GM23338 (cell line): ENCODE results near the gene SERPINE2. TPM values are rescaled to one million over a fixed set of nuclear protein-coding genes. Genes with fewer than 3 reads are reported as not detected.

Source experiments
- ATAC-seq: fragments of 200-7000 bp; cut with Tn5 transposase; 3 replicates; pipeline ENCODE4 v1.9.1; 2020
- DNase-seq: peaks from one replicate; pipeline ENCODE4 v3.0.0-alpha.2; 2015; ENCODE audit warnings: low spot score
- H2AFZ ChIP-seq: fragments of 200-600 bp; sonication (generic); 2 replicates; pipeline ENCODE4 v1.8.0; 2016; ENCODE audit warnings: antibody characterized with exemption, mild to moderate bottlenecking, moderate library complexity
- H3F3A ChIP-seq: fragments of 200-600 bp; sonication (generic); replicated peaks from 2 replicates; pipeline ENCODE4 v1.8.0; 2017; ENCODE audit warnings: antibody characterized with exemption, mixed run types, low read depth
- H3K27ac ChIP-seq: fragments of 200-600 bp; sonication (generic); 2 replicates; pipeline ENCODE4 v1.6.1; 2016; ENCODE audit warnings: low read depth
- H3K27me3 ChIP-seq: fragments of 200-600 bp; sonication (generic); 2 replicates; pipeline ENCODE4 v1.8.0; 2016; ENCODE audit warnings: mild to moderate bottlenecking, mixed run types, moderate library complexity; ENCODE audit not compliant: insufficient read depth
- H3K36me3 ChIP-seq: fragments of 200-600 bp; sonication (generic); 2 replicates; pipeline ENCODE4 v1.8.0; 2016; ENCODE audit warnings: mild to moderate bottlenecking; ENCODE audit not compliant: insufficient read depth
- H3K4me1 ChIP-seq: fragments of 200-600 bp; sonication (generic); 2 replicates; pipeline ENCODE4 v1.8.0; 2016; ENCODE audit warnings: mild to moderate bottlenecking, moderate library complexity; ENCODE audit not compliant: insufficient read depth
- H3K4me2 ChIP-seq: fragments of 200-600 bp; sonication (generic); 2 replicates; pipeline ENCODE4 v1.7.1; 2017; ENCODE audit warnings: mixed run types
- H3K4me3 ChIP-seq: fragments of 200-600 bp; sonication (generic); 2 replicates; pipeline ENCODE4 v1.6.1; 2016; ENCODE audit warnings: mixed run types
- H3K79me2 ChIP-seq: fragments of 200-600 bp; sonication (generic); replicated peaks from 2 replicates; pipeline ENCODE4 v1.8.0; 2017; ENCODE audit warnings: mild to moderate bottlenecking; ENCODE audit not compliant: insufficient read depth
- H3K9me2 ChIP-seq: fragments of 200-600 bp; sonication (generic); 2 replicates; pipeline ENCODE4 v1.8.0; 2017; ENCODE audit not compliant: insufficient read depth
- H4K20me1 ChIP-seq: fragments of 200-600 bp; sonication (generic); replicated peaks from 2 replicates; pipeline ENCODE4 v1.8.0; 2017; ENCODE audit warnings: mild to moderate bottlenecking; ENCODE audit not compliant: insufficient read depth
- H3K27ac Mint-ChIP-seq: 2 replicates; pipeline ENCODE4 v1.8.0; 2020; ENCODE audit warnings: inconsistent platforms, mild to moderate bottlenecking, moderate library complexity, mixed read lengths
- H3K27me3 Mint-ChIP-seq: 3 replicates; pipeline ENCODE4 v1.8.0; 2022; ENCODE audit warnings: low read depth, mild to moderate bottlenecking, moderate library complexity, mixed read lengths, inconsistent platforms; ENCODE audit not compliant: insufficient read depth, poor library complexity
- H3K36me3 Mint-ChIP-seq: 3 replicates; pipeline ENCODE4 v1.8.0; 2021; ENCODE audit warnings: low read depth, mild to moderate bottlenecking, inconsistent platforms, moderate library complexity, mixed read lengths
- H3K4me1 Mint-ChIP-seq: 3 replicates; pipeline ENCODE4 v1.8.0; 2020; ENCODE audit warnings: mild to moderate bottlenecking, inconsistent platforms, mixed read lengths
- H3K4me3 Mint-ChIP-seq: 3 replicates; pipeline ENCODE4 v1.8.0; 2021; ENCODE audit warnings: moderate library complexity, mild to moderate bottlenecking, inconsistent platforms, mixed read lengths
- H3K9me3 Mint-ChIP-seq: 3 replicates; pipeline ENCODE4 v1.8.0; 2020; ENCODE audit warnings: moderate library complexity, mild to moderate bottlenecking, inconsistent platforms, mixed read lengths
- CREB1 ChIP-seq: fragments of 250-450 bp; sonication (Bioruptor Pico); IDR thresholded peaks from 2 replicates; pipeline ENCODE4 v1.5.0; 2020; ENCODE audit warnings: low read depth, mild to moderate bottlenecking, moderate library complexity
- ETS1 ChIP-seq: IDR thresholded peaks from 2 replicates; pipeline ENCODE4 v1.6.1; 2016; ENCODE audit warnings: antibody characterized with exemption
- EZH2 ChIP-seq: fragments of 200-600 bp; sonication (generic); IDR thresholded peaks from one replicate; pipeline ENCODE4 v1.8.0; 2017; ENCODE audit warnings: antibody characterized with exemption, mild to moderate bottlenecking, low read depth; ENCODE audit not compliant: unreplicated experiment
- EZH2phosphoT487 ChIP-seq: fragments of 200-600 bp; sonication (generic); IDR thresholded peaks from one replicate; pipeline ENCODE4 v1.8.1; 2018; ENCODE audit warnings: antibody characterized with exemption; ENCODE audit not compliant: unreplicated experiment
- JUNB ChIP-seq: IDR thresholded peaks from one replicate; pipeline ENCODE4 v1.6.1; 2016; ENCODE audit warnings: antibody characterized with exemption; ENCODE audit not compliant: unreplicated experiment
- NANOG ChIP-seq: IDR thresholded peaks from 2 replicates; pipeline ENCODE4 v1.6.1; 2016; ENCODE audit warnings: antibody characterized with exemption, borderline replicate concordance
- POLR2AphosphoS5 ChIP-seq: IDR thresholded peaks from 2 replicates; pipeline ENCODE4 v1.6.1; 2016; ENCODE audit warnings: antibody characterized with exemption, low read depth
- STAT1 ChIP-seq: IDR thresholded peaks from one replicate; pipeline ENCODE4 v1.6.1; 2016; ENCODE audit warnings: antibody characterized with exemption; ENCODE audit not compliant: unreplicated experiment
- ZNF114 ChIP-seq: fragments of 250-450 bp; sonication (Bioruptor Pico); IDR thresholded peaks from 2 replicates; pipeline ENCODE4 v1.5.0; 2020; ENCODE audit warnings: mild to moderate bottlenecking, moderate library complexity
- ZNF331 ChIP-seq: fragments of 250-450 bp; sonication (Bioruptor Pico); IDR thresholded peaks from 2 replicates; pipeline ENCODE4 v1.5.0; 2020; ENCODE audit warnings: low read depth, mild to moderate bottlenecking, moderate library complexity
- ZNF462 ChIP-seq: fragments of 250-450 bp; sonication (Bioruptor Pico); IDR thresholded peaks from 2 replicates; pipeline ENCODE4 v1.5.0; 2020; ENCODE audit warnings: mild to moderate bottlenecking, moderate library complexity
- polyA plus RNA-seq: library from polyadenylated mRNA; unstranded; fragments of >200 nt; fragmentation: Nextera tagmentation; extraction: Ambion mirVana; gene quantifications from 2 replicates; pipeline ENCODE4 v1.2.1, GENCODE V29; 2016
- total RNA-seq: library from RNA; depleted of rRNA; stranded (reverse); fragments of >200 nt; shearing (Covaris generic); gene quantifications from 2 replicates; pipeline ENCODE4 v1.2.3, GENCODE V29; 2014
- TF ChIP-seq, protein P1 (sequence below), 2 experiments: fragments of 200-600 bp in 1 of 2; sonication (generic) in 1 of 2; conservative IDR thresholded peaks; 2 replicates each; pipeline versions ENCODE4 v1.5.1 to v1.6.1; 2016 to 2017; ENCODE audit warnings: antibody characterized with exemption in 2 of 2, low read depth in 2 of 2, mild to moderate bottlenecking in 2 of 2, moderate library complexity in 1 of 2
- TF ChIP-seq, protein P2 (sequence below): IDR thresholded peaks from one replicate; pipeline ENCODE4 v1.6.1; 2018; ENCODE audit warnings: antibody characterized with exemption; ENCODE audit not compliant: unreplicated experiment

The SERPINE2 gene
- total and polyA plus RNA-seq, 2 experiments from 2014 or later, result 38.6 to 44.2 TPM

DNA sequence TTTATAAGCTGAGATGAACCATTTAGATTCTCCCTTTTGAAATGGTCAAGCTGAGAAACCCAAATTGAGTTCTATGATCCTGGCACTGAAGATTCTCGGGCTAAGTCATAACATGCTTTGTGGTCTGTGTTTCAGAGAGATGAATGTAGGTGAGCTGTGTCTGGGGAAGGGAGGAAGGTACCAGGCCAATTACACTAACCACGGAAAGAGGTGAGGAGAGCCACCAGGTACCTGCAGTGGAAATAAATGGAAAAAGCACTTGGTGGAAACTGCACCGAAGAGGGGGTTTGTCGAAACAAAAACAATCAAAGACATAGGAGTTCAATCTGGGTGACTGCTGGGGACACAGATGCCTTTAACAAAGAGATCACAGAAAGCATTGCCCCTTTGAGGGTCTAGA, 82.8 kb downstream of the SERPINE2 start:
- Histone ChIP-seq H3K9me2 (no peaks in the 10 kb centered on the region), H3K4me1 (peaks cover 40% of the 10 kb centered on the region), H3F3A (no peaks in the 10 kb centered on the region), H3K4me3 (0 out of 2 replicates have a peak overlapping the region, but pooled peaks have one; percentile 70), H2AFZ (peak overlapping the region; percentile 69), H3K27ac (no peak overlapping the region), H3K36me3 (peaks cover 10% of the 10 kb centered on the region; the same call in 1 of the 2 replicates), H3K79me2 (peaks cover 40% of the 10 kb centered on the region), H3K4me2 (peak overlapping the region; percentile 68), H4K20me1 (peaks cover 15% of the 10 kb centered on the region; the same call in 1 of the 2 replicates), H3K27me3 (no peaks in the 10 kb centered on the region)
- DNase-seq (no peak), ATAC-seq (0 out of 3 replicates have a peak, but pooled peaks have one; percentile 5)
- Mint-ChIP-seq H3K4me1 (peaks cover 36% of the 10 kb centered on the region), H3K36me3 (peaks cover 19% of the 10 kb centered on the region), H3K9me3 (no peaks in the 10 kb centered on the region), H3K27ac (no peak overlapping the region), H3K4me3 (peak overlapping the region; percentile 27; the same call in 2 of the 3 replicates), H3K27me3 (peaks cover 6% of the 10 kb centered on the region)
- TF ChIP-seq ZNF114 (CRISPR knock-in tag) (no peak), NANOG (no peak), ZNF462 (CRISPR knock-in tag) (no peak), ETS1 (no peak), POLR2AphosphoS5 (no peak), CREB1 (CRISPR knock-in tag) (no peak), EZH2phosphoT487 (no peak), STAT1 (no peak), EZH2 (no peak), JUNB (no peak), ZNF331 (CRISPR knock-in tag) (no peak)
- TF ChIP-seq, protein P1, sequence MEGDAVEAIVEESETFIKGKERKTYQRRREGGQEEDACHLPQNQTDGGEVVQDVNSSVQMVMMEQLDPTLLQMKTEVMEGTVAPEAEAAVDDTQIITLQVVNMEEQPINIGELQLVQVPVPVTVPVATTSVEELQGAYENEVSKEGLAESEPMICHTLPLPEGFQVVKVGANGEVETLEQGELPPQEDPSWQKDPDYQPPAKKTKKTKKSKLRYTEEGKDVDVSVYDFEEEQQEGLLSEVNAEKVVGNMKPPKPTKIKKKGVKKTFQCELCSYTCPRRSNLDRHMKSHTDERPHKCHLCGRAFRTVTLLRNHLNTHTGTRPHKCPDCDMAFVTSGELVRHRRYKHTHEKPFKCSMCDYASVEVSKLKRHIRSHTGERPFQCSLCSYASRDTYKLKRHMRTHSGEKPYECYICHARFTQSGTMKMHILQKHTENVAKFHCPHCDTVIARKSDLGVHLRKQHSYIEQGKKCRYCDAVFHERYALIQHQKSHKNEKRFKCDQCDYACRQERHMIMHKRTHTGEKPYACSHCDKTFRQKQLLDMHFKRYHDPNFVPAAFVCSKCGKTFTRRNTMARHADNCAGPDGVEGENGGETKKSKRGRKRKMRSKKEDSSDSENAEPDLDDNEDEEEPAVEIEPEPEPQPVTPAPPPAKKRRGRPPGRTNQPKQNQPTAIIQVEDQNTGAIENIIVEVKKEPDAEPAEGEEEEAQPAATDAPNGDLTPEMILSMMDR (conservative IDR thresholded peaks at IDR 0.05; ENCODE audit: low read depth in 2 of 2), result no peak
- TF ChIP-seq, protein P2, sequence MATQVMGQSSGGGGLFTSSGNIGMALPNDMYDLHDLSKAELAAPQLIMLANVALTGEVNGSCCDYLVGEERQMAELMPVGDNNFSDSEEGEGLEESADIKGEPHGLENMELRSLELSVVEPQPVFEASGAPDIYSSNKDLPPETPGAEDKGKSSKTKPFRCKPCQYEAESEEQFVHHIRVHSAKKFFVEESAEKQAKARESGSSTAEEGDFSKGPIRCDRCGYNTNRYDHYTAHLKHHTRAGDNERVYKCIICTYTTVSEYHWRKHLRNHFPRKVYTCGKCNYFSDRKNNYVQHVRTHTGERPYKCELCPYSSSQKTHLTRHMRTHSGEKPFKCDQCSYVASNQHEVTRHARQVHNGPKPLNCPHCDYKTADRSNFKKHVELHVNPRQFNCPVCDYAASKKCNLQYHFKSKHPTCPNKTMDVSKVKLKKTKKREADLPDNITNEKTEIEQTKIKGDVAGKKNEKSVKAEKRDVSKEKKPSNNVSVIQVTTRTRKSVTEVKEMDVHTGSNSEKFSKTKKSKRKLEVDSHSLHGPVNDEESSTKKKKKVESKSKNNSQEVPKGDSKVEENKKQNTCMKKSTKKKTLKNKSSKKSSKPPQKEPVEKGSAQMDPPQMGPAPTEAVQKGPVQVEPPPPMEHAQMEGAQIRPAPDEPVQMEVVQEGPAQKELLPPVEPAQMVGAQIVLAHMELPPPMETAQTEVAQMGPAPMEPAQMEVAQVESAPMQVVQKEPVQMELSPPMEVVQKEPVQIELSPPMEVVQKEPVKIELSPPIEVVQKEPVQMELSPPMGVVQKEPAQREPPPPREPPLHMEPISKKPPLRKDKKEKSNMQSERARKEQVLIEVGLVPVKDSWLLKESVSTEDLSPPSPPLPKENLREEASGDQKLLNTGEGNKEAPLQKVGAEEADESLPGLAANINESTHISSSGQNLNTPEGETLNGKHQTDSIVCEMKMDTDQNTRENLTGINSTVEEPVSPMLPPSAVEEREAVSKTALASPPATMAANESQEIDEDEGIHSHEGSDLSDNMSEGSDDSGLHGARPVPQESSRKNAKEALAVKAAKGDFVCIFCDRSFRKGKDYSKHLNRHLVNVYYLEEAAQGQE, result no peak
